Measurements from ENCODE around the gene ARIH2. TPM values are rescaled to one million over a fixed set of nuclear protein-coding genes. Genes with fewer than 3 reads are reported as not detected.

Gene ARIH2
- total and polyA plus RNA-seq, 2 donors (not counting 3 experiments of a cell fraction or from before 2014, with no cell fraction given) = 59.7 to 85.5 TPM

- no peaks in the 10 kb centered on the region for H3K4me1 ChIP-seq (ENCODE audit: control insufficient read depth, extremely low read depth, insufficient read depth, low read length)
- peaks cover 2% of the 10 kb centered on the region for H4K20me1 ChIP-seq (replicated peaks; ENCODE audit: control insufficient read depth, extremely low read depth, insufficient read depth, low read length)
- dilution Hi-C loops (cut with MboI; ENCODE audit: extremely low pct_ligation_motif_present, low sequenced_read_pairs) (no loop called here), intact Hi-C loops (cut with micrococcal nuclease) (no loop called here)
- H3K4me2 ChIP-seq (ENCODE audit: insufficient read depth, low read length) = no peak overlapping the region
- no peak for TF ChIP-seq CTCF (IDR thresholded peaks at IDR 0.05; ENCODE audit: extremely low read depth in 1 of 2, insufficient read depth in 1 of 2, low read depth in 1 of 2, low read length in 2 of 2)
- no peak for TF ChIP-seq MYC (IDR thresholded peaks at IDR 0.05; ENCODE audit: low read depth, low read length)
- no peak for TF ChIP-seq JUN (IDR thresholded peaks at IDR 0.05; ENCODE audit: borderline replicate concordance, insufficient read depth, insufficient read length, low read depth)
- no peak for TF ChIP-seq POLR2A (IDR thresholded peaks at IDR 0.05; ENCODE audit: low read depth, low read length)
- TF ChIP-seq GATA2 (IDR thresholded peaks at IDR 0.05; ENCODE audit: insufficient read depth, insufficient read length, low read depth, low read length) = no peak
- no peak for TF ChIP-seq EZH2 (IDR thresholded peaks at IDR 0.05; ENCODE audit: borderline replicate concordance, low read depth, low read length, severe bottlenecking)
- no peak for TF ChIP-seq FOS (IDR thresholded peaks at IDR 0.05; ENCODE audit: borderline replicate concordance, insufficient read depth, low read length)
- TF ChIP-seq MAX (IDR thresholded peaks at IDR 0.05; ENCODE audit: insufficient read depth, insufficient read length) = no peak
- TF ChIP-seq POLR2AphosphoS5 (IDR thresholded peaks at IDR 0.05; ENCODE audit: insufficient read depth, low read depth, low read length) = no peak
- H3K27ac ChIP-seq (ENCODE audit: insufficient read depth, low read depth, low read length) = no peak overlapping the region
- CTCF ChIA-PET = interaction anchor here (2.2 kb wide), 1 partner anchor 19 kb away, joined by 7 read pairs; the partner anchor contains the start of gene ARIH2
- H3K9ac ChIP-seq (replicated peaks; ENCODE audit: extremely low read depth, insufficient read depth, low read length) = no peak overlapping the region
- FAIRE-seq = no peak
- DNase-seq (ENCODE audit: low read depth, low spot score) = no peak
- no peaks in the 10 kb centered on the region for H3K27me3 ChIP-seq (ENCODE audit: control insufficient read depth in 2 of 2, insufficient read depth in 2 of 2, low read length in 2 of 2)
- no TSS peak for BruUV-seq (replicated peaks)
- no peaks in the 10 kb centered on the region for H3K9me1 ChIP-seq (replicated peaks; ENCODE audit: control insufficient read depth, extremely low read depth, insufficient read depth, low read length)
- POLR2A ChIA-PET = no interaction called here
- H3K9me3 ChIP-seq (replicated peaks; ENCODE audit: control insufficient read depth, insufficient read depth, low read length) = no peaks in the 10 kb centered on the region
- no peak overlapping the region for H2AFZ ChIP-seq (ENCODE audit: low read depth, low read length)
- H3K4me3 ChIP-seq (replicated peaks in 1 of 3; ENCODE audit: insufficient read depth in 1 of 3, low read depth in 1 of 3, low read length in 3 of 3) = no peak overlapping the region
- H3K36me3 ChIP-seq (ENCODE audit: control insufficient read depth in 2 of 2, extremely low read depth in 1 of 2, insufficient read depth in 2 of 2, low read length in 2 of 2) = no peaks in the 10 kb centered on the region
- peaks cover 39% of the 10 kb centered on the region for H3K79me2 ChIP-seq (ENCODE audit: control insufficient read depth, insufficient read depth, low read length)
Observed at GRCh38 chr3:48938156-48938555, 19.5 kb downstream of the ARIH2 start.

Data from endothelial cell of umbilical vein (primary cell).